ENCODE results near the gene KIRREL3.

Gene KIRREL3

DNA sequence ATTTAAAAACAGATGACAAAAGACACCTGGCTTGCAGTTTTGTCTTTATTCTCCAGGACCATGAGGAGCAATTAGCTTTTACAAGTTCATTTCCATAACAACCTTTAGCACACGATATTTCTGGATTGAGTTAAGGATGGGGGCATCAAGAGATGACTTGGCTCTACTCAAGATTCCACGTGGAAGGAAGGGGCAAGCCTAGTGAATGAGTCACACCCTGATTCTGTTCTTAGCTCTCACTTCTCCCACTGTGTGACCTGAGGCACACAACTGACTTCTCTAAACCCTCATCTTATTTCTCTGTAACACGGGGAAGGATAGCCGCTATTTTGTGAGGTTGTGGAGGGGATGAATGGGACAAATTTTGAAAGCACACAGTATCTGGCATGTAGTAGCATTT, 185.5 kb downstream of the KIRREL3 start:
- Histone ChIP-seq H3K4me1 (ENCODE audit: insufficient read depth, insufficient read length) (peaks cover 3% of the 10 kb centered on the region), H3K36me3 (ENCODE audit: insufficient read depth, insufficient read length, low read length) (no peaks in the 10 kb centered on the region), H3K27me3 (ENCODE audit: insufficient read depth, insufficient read length) (peaks cover 14% of the 10 kb centered on the region), H3K4me3 (ENCODE audit: insufficient read length, low read depth) (no peak overlapping the region), H3K9ac (ENCODE audit: insufficient read length, low read depth) (no peak overlapping the region), H3K9me3 (ENCODE audit: insufficient read depth, low read length) (no peaks in the 10 kb centered on the region)
- no peak for DNase-seq (ENCODE audit: low read depth, low spot score)
- no peak for TF ChIP-seq SUZ12 (IDR thresholded peaks at IDR 0.05; ENCODE audit: extremely low read depth, insufficient read depth, insufficient read length)
- TF ChIP-seq YY1 (IDR thresholded peaks at IDR 0.05; ENCODE audit: insufficient read depth, insufficient read length) = no peak
- no peak for TF ChIP-seq ZNF274 (IDR thresholded peaks at IDR 0.05; ENCODE audit: low read depth, low read length)

DNA sequence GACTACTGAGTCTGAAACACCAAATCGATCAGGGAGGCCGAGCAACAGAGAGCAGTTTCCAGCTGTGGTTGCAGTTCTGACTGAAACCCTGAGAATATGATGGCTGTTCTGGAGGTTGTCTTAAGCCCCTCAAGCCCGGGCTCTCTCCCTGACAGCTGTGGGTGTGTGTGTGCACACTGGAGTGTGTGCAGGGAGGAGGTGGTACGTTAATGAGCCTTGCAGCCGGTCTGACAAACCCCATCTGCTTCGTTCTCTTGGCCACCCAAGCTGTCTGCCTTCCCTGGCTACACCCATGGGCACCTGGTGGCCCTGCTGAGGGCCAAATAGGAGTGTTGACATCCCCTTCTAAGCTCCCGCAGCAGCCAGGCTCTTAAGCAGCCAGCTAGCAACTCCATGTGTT, 189.8 kb downstream of the KIRREL3 start:
- TF ChIP-seq SUZ12 (IDR thresholded peaks at IDR 0.05; ENCODE audit: extremely low read depth, insufficient read depth, insufficient read length) (no peak), YY1 (IDR thresholded peaks at IDR 0.05; ENCODE audit: insufficient read depth, insufficient read length) (no peak), ZNF274 (IDR thresholded peaks at IDR 0.05; ENCODE audit: low read depth, low read length) (no peak)
- Histone ChIP-seq H3K27me3 (ENCODE audit: insufficient read depth, insufficient read length) (no peaks in the 10 kb centered on the region), H3K4me1 (ENCODE audit: insufficient read depth, insufficient read length) (no peaks in the 10 kb centered on the region)

DNA sequence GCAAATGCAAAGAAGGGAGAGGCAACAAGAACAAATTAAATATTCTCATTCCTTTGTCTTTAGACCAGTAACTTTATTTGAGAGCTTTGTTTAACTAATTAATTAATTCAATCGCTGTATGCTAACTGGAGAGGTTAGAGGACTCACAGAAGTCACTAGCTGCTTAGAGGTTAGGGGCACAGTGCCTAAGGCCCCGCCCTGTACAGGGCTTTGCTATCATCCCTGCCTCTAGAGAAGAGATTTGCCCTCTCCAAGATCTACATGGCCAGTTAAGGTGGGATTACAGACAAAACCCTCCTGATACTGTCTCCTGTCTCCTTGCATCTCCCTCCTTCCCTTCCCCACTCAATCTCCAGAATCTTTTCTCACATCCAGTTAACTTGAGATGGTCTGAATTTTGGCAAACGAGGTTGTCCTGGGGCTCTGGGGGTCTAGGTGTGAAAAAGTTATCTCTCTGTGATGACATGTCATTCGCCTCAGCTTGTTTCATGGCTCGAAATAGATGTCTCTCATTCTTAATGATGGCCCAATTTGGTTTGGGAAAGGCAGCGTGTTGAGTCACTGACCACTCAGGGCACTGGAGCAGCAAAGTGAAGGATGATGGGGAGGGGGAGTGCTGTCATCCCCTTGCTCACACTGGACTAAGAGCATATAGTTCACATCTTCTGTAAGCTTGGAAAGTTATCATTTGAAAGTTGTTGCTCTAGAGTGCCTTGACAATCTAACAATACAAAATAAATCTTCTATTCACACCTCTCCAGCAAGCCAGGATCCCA, 190.9 kb downstream of the KIRREL3 start:
- Histone ChIP-seq H3K27me3 (ENCODE audit: insufficient read depth, insufficient read length) (no peaks in the 10 kb centered on the region), H3K36me3 (ENCODE audit: insufficient read depth, insufficient read length, low read length) (no peaks in the 10 kb centered on the region), H3K9ac (ENCODE audit: insufficient read length, low read depth) (no peak overlapping the region), H3K4me3 (ENCODE audit: insufficient read length, low read depth) (no peak overlapping the region), H3K9me3 (ENCODE audit: insufficient read depth, low read length) (no peaks in the 10 kb centered on the region), H3K4me1 (ENCODE audit: insufficient read depth, insufficient read length) (no peaks in the 10 kb centered on the region)
- DNase-seq (ENCODE audit: low read depth, low spot score) = no peak
- TF ChIP-seq ZNF274 (IDR thresholded peaks at IDR 0.05; ENCODE audit: low read depth, low read length) (no peak), SUZ12 (IDR thresholded peaks at IDR 0.05; ENCODE audit: extremely low read depth, insufficient read depth, insufficient read length) (no peak), YY1 (IDR thresholded peaks at IDR 0.05; ENCODE audit: insufficient read depth, insufficient read length) (no peak)

More for the DNA sequence above, 189.8 kb downstream of the KIRREL3 start:
- Histone ChIP-seq H3K4me3 (ENCODE audit: insufficient read length, low read depth) (no peak overlapping the region), H3K36me3 (ENCODE audit: insufficient read depth, insufficient read length, low read length) (no peaks in the 10 kb centered on the region), H3K9me3 (ENCODE audit: insufficient read depth, low read length) (no peaks in the 10 kb centered on the region), H3K9ac (ENCODE audit: insufficient read length, low read depth) (no peak overlapping the region)
- no peak for DNase-seq (ENCODE audit: low read depth, low spot score)

DNA sequence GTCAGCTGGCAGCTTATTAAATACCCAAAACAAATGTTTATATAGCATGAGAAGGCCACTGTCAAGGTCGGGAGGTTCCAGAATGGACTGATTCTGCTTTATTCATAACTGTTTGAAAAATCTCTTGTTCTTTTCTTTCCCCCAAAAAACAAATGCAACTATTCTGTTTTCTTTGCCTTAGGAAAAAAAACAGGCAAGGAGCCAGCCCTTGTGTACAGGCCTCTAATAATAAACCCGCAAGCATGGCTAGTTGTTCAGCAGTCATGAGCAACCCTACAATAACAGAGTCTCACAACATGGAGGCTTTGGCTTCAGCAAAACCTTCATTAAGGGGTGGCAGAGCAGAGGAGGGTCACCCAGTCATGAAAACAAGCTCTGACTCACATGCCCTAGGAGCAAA, 191.7 kb downstream of the KIRREL3 start:
- H3K27me3 ChIP-seq (ENCODE audit: insufficient read depth, insufficient read length) = no peaks in the 10 kb centered on the region
- TF ChIP-seq YY1 (IDR thresholded peaks at IDR 0.05; ENCODE audit: insufficient read depth, insufficient read length) (no peak), ZNF274 (IDR thresholded peaks at IDR 0.05; ENCODE audit: low read depth, low read length) (no peak), SUZ12 (IDR thresholded peaks at IDR 0.05; ENCODE audit: extremely low read depth, insufficient read depth, insufficient read length) (no peak)
- DNase-seq (ENCODE audit: low read depth, low spot score) = no peak

DNA sequence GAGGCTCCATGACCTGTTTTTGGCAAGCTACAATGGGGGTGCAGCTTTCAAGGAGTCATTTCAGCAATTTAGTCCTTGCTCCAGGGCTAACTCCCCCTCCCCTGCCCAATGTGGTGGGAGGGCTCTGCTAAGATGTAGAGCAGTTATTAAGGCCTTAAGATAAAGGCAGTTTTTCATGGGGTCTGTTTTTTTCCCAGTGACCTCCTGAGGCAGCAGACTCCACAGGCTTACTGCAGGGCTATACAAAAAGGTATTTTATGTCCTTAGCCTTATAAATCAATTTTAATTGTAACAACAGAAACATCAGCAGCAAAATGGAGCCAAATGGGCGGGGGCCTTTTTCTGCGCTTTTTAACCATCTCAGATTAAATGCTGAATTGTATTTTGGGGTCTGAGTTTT, 192.3 kb downstream of the KIRREL3 start:
- H3K4me3 ChIP-seq (ENCODE audit: insufficient read length, low read depth) = no peak overlapping the region
- no peaks in the 10 kb centered on the region for H3K4me1 ChIP-seq (ENCODE audit: insufficient read depth, insufficient read length)
- no peaks in the 10 kb centered on the region for H3K27me3 ChIP-seq (ENCODE audit: insufficient read depth, insufficient read length)
- TF ChIP-seq ZNF274 (IDR thresholded peaks at IDR 0.05; ENCODE audit: low read depth, low read length) (no peak), YY1 (IDR thresholded peaks at IDR 0.05; ENCODE audit: insufficient read depth, insufficient read length) (no peak), SUZ12 (IDR thresholded peaks at IDR 0.05; ENCODE audit: extremely low read depth, insufficient read depth, insufficient read length) (no peak)
- H3K36me3 ChIP-seq (ENCODE audit: insufficient read depth, insufficient read length, low read length) = no peaks in the 10 kb centered on the region
- DNase-seq (ENCODE audit: low read depth, low spot score) = no peak
- no peak overlapping the region for H3K9ac ChIP-seq (ENCODE audit: insufficient read length, low read depth)
- H3K9me3 ChIP-seq (ENCODE audit: insufficient read depth, low read length) = no peaks in the 10 kb centered on the region

More for the DNA sequence above, 191.7 kb downstream of the KIRREL3 start:
- no peak overlapping the region for H3K4me3 ChIP-seq (ENCODE audit: insufficient read length, low read depth)
- no peak overlapping the region for H3K9ac ChIP-seq (ENCODE audit: insufficient read length, low read depth)
- H3K9me3 ChIP-seq (ENCODE audit: insufficient read depth, low read length) = no peaks in the 10 kb centered on the region
- H3K4me1 ChIP-seq (ENCODE audit: insufficient read depth, insufficient read length) = no peaks in the 10 kb centered on the region
- no peaks in the 10 kb centered on the region for H3K36me3 ChIP-seq (ENCODE audit: insufficient read depth, insufficient read length, low read length)

DNA sequence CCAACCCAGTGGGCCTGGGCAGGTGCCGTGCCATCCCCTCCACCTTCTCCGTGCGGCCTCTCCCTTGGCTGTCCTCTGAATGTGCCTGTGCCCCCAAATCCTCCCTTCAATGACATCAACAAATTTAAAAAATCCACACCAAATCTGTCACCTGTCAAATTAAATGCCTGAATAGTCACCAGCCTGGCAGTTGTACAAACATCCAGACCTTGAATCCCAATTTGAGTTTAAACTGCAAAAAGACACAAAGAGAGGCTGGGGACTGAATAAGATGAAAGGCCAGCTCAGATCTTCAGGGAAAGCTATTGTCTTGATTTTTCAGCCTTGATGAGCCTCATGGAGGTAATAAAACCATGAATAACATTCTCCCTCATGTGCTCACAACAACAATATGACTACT, 194.7 kb downstream of the KIRREL3 start:
- no peak overlapping the region for H3K9ac ChIP-seq (ENCODE audit: insufficient read length, low read depth)
- no peak overlapping the region for H3K4me3 ChIP-seq (ENCODE audit: insufficient read length, low read depth)
- no peaks in the 10 kb centered on the region for H3K27me3 ChIP-seq (ENCODE audit: insufficient read depth, insufficient read length)
- no peaks in the 10 kb centered on the region for H3K4me1 ChIP-seq (ENCODE audit: insufficient read depth, insufficient read length)
- DNase-seq (ENCODE audit: low read depth, low spot score) = no peak
- H3K36me3 ChIP-seq (ENCODE audit: insufficient read depth, insufficient read length, low read length) = no peaks in the 10 kb centered on the region
- TF ChIP-seq YY1 (IDR thresholded peaks at IDR 0.05; ENCODE audit: insufficient read depth, insufficient read length) = no peak
- TF ChIP-seq ZNF274 (IDR thresholded peaks at IDR 0.05; ENCODE audit: low read depth, low read length) = no peak
- TF ChIP-seq SUZ12 (IDR thresholded peaks at IDR 0.05; ENCODE audit: extremely low read depth, insufficient read depth, insufficient read length) = no peak
- H3K9me3 ChIP-seq (ENCODE audit: insufficient read depth, low read length) = no peaks in the 10 kb centered on the region

DNA sequence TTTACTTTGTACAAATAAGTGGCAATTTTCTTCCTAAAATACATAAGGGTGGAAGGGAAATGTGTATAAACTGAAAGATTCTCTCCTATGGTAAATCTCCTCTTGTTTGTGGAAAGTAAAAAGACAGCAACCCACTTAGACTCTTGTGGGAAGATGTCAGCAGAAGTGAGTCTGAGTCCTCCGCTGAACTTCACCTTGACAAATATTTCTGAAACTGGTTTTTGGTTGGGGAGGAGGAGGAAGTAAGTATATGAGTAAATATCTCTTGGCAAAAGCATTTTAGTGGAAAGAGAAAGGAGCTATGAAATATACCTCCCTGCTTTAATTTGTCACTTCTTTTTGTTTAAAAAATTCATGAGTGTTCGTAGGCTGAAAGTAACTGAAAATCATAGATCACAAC, 196.2 kb downstream of the KIRREL3 start:
- H3K27me3 ChIP-seq (ENCODE audit: insufficient read depth, insufficient read length) = no peaks in the 10 kb centered on the region
- H3K9ac ChIP-seq (ENCODE audit: insufficient read length, low read depth) = no peak overlapping the region
- no peaks in the 10 kb centered on the region for H3K9me3 ChIP-seq (ENCODE audit: insufficient read depth, low read length)
- peaks cover 4% of the 10 kb centered on the region for H3K4me1 ChIP-seq (ENCODE audit: insufficient read depth, insufficient read length)
- no peak for DNase-seq (ENCODE audit: low read depth, low spot score)
- H3K4me3 ChIP-seq (ENCODE audit: insufficient read length, low read depth) = no peak overlapping the region
- TF ChIP-seq ZNF274 (IDR thresholded peaks at IDR 0.05; ENCODE audit: low read depth, low read length) (no peak), SUZ12 (IDR thresholded peaks at IDR 0.05; ENCODE audit: extremely low read depth, insufficient read depth, insufficient read length) (no peak), YY1 (IDR thresholded peaks at IDR 0.05; ENCODE audit: insufficient read depth, insufficient read length) (no peak)
- no peaks in the 10 kb centered on the region for H3K36me3 ChIP-seq (ENCODE audit: insufficient read depth, insufficient read length, low read length)

Data from NT2/D1 (cell line).